GM13977 (cell line): Measurements from ENCODE around the gene KIF24.
"Not testable (repeated sequence)": the region's sequence is repeated elsewhere in the genome, so short reads cannot be mapped to it uniquely, and the experiment has no call there.

Source experiments
- DNase-seq: peaks from one replicate; pipeline ENCODE4 v3.0.0; 2012; ENCODE audit warnings: low spot score
- CTCF ChIP-seq: IDR thresholded peaks from 2 replicates; pipeline ENCODE4 v1.5.1; 2012; ENCODE audit warnings: mild to moderate bottlenecking, control low read depth; ENCODE audit not compliant: insufficient read depth; ENCODE audit errors: extremely low read depth, missing control alignments
- in situ Hi-C: fragments of 300-500 bp; cut with MboI; formaldehyde crosslinking; loops from one replicate; pipeline ENCODE4 v1.12.0; 2022; ENCODE audit warnings: low sequenced_read_pairs, low pct_unique_long_range_greater_than_20kb, mixed read lengths, inconsistent platforms; ENCODE audit not compliant: unreplicated experiment

The KIF24 gene

GRCh38 chr9:34370970-34371880 is 42.2 kb upstream of the KIF24 start:
- DNase-seq, result no peak
- in situ Hi-C loops, result no loop called here
- no peak for TF ChIP-seq CTCF

- DNase-seq, result no peak
- in situ Hi-C loops, result no loop called here
- no peak for TF ChIP-seq CTCF
Measured at GRCh38 chr9:34370335-34370969, 41.4 kb upstream of the KIF24 start.

GRCh38 chr9:34369636-34370035 is 40.6 kb upstream of the KIF24 start:
- TF ChIP-seq CTCF, result no peak
- no peak for DNase-seq
- in situ Hi-C loops, result no loop called here

GRCh38 chr9:34368796-34369195 is 39.7 kb upstream of the KIF24 start:
- DNase-seq, in situ Hi-C loops: not testable (repeated sequence)

- in situ Hi-C loops, DNase-seq: not testable (repeated sequence)
Measured at GRCh38 chr9:34367751-34368410, 38.8 kb upstream of the KIF24 start.

- no peak for DNase-seq
- in situ Hi-C loops, result no loop called here
- TF ChIP-seq CTCF, result no peak
Measured at GRCh38 chr9:34366365-34366764, 37.3 kb upstream of the KIF24 start.

- in situ Hi-C loops, result no loop called here
Measured at GRCh38 chr9:34365282-34365681, 36.2 kb upstream of the KIF24 start.

More at GRCh38 chr9:34365282-34365681, 36.2 kb upstream of the KIF24 start:
- DNase-seq, result no peak
- no peak for TF ChIP-seq CTCF
